HEK293 (cell line): Measurements from ENCODE around the gene DOCK3.

Source experiments
- CTCF ChIA-PET: fragments of 350-600 bp; formaldehyde crosslinking; extraction: SDS; loops from one replicate; lab custom pipeline; 2021; ENCODE audit warnings: antibody characterized with exemption; lab: Yijun Ruan, JAX
- POLR2A ChIA-PET: fragments of 300-600 bp; formaldehyde crosslinking; extraction: SDS; loops from one replicate; lab custom pipeline; 2020; ENCODE audit warnings: antibody characterized with exemption, inconsistent platforms; lab: Yijun Ruan, JAX
- H3K27ac ChIP-seq: fragments of 200-500 bp; sonication (Bioruptor generic); 2 replicates; pipeline ENCODE4 v1.5.1; 2014; ENCODE audit warnings: low read depth, low read length, control low read depth, inconsistent platforms; ENCODE audit errors: extremely low read depth
- H3K36me3 ChIP-seq, 2 experiments: fragments of 200-500 bp in 1 of 2; sonication (Bioruptor generic) in 1 of 2; 1 replicate in 1 of 2; 2 replicates in 1 of 2; pipeline ENCODE4 v1.5.1; 2014 to 2017; ENCODE audit warnings: inconsistent platforms in 2 of 2, low read length in 2 of 2; ENCODE audit not compliant: control insufficient read depth in 2 of 2, insufficient read depth in 1 of 2
- H3K4me1 ChIP-seq: fragments of 200-500 bp; sonication (Bioruptor generic); 2 replicates; pipeline ENCODE4 v1.5.1; 2014; ENCODE audit warnings: mild to moderate bottlenecking, low read length, inconsistent platforms; ENCODE audit not compliant: control insufficient read depth, insufficient read depth
- H3K4me3 ChIP-seq: 2 replicates; pipeline ENCODE4 v1.5.1; 2011; ENCODE audit warnings: low read depth, mild to moderate bottlenecking, control low read depth, low read length, moderate library complexity
- H3K9me3 ChIP-seq: fragments of 200-500 bp; sonication (Bioruptor generic); 2 replicates; pipeline ENCODE4 v1.5.1; 2014; ENCODE audit warnings: low read depth, low read length, inconsistent platforms; ENCODE audit not compliant: control insufficient read depth, insufficient read depth
- BCL11A ChIP-seq: fragments of 450-650 bp; formaldehyde crosslinking; IDR thresholded peaks from 2 replicates; pipeline ENCODE4 v1.5.1; 2016; ENCODE audit warnings: low read depth, missing biosample characterization, missing genetic modification characterization
- HOXD13 ChIP-seq: sonication (generic); formaldehyde crosslinking; IDR thresholded peaks from 2 replicates; pipeline ENCODE4 v1.8.0; 2022; ENCODE audit warnings: missing genetic modification reagents, borderline replicate concordance
- KLF8 ChIP-seq: fragments of 450-650 bp; formaldehyde crosslinking; IDR thresholded peaks from 2 replicates; pipeline ENCODE4 v1.5.1; 2016; ENCODE audit warnings: missing biosample characterization, missing genetic modification characterization
- MEIS1 ChIP-seq: sonication (generic); formaldehyde crosslinking; IDR thresholded peaks from 2 replicates; pipeline ENCODE4 v1.8.1; 2022; ENCODE audit warnings: missing genetic modification reagents, mild to moderate bottlenecking, borderline replicate concordance
- TRIM28 ChIP-seq: IDR thresholded peaks from 2 replicates; pipeline ENCODE4 v1.6.1; 2011; ENCODE audit warnings: low read length, control low read depth, borderline replicate concordance
- ZBTB1 ChIP-seq: fragments of 450-650 bp; formaldehyde crosslinking; IDR thresholded peaks from 2 replicates; pipeline ENCODE4 v1.5.1; 2016; ENCODE audit warnings: missing biosample characterization, missing genetic modification characterization
- ZNF140 ChIP-seq: fragments of 450-650 bp; formaldehyde crosslinking; IDR thresholded peaks from 2 replicates; pipeline ENCODE4 v1.5.1; 2016; ENCODE audit warnings: missing biosample characterization, missing genetic modification characterization
- ZNF16 ChIP-seq: fragments of 450-650 bp; formaldehyde crosslinking; IDR thresholded peaks from 2 replicates; pipeline ENCODE4 v1.5.1; 2016; ENCODE audit warnings: low read depth, missing biosample characterization, missing genetic modification characterization
- ZNF19 ChIP-seq: fragments of 450-650 bp; formaldehyde crosslinking; IDR thresholded peaks from 2 replicates; pipeline ENCODE4; 2016; ENCODE audit warnings: missing biosample characterization, missing genetic modification characterization, low read depth
- ZNF23 ChIP-seq: fragments of 450-650 bp; formaldehyde crosslinking; IDR thresholded peaks from 2 replicates; pipeline ENCODE4 v1.5.1; 2016; ENCODE audit warnings: missing biosample characterization, missing genetic modification characterization, borderline replicate concordance
- ZNF391 ChIP-seq: fragments of 450-650 bp; formaldehyde crosslinking; IDR thresholded peaks from 2 replicates; pipeline ENCODE4 v1.5.1; 2016; ENCODE audit warnings: low read depth, missing biosample characterization, missing genetic modification characterization, borderline replicate concordance
- ZNF423 ChIP-seq: fragments of 450-650 bp; formaldehyde crosslinking; IDR thresholded peaks from 2 replicates; pipeline ENCODE4 v1.5.1; 2016; ENCODE audit warnings: missing biosample characterization, missing genetic modification characterization
- ZNF518A ChIP-seq: fragments of 450-650 bp; formaldehyde crosslinking; conservative IDR thresholded peaks from 2 replicates; pipeline ENCODE4 v1.5.1; 2016; ENCODE audit warnings: low read depth, missing biosample characterization, missing genetic modification characterization
- ZNF530 ChIP-seq: fragments of 450-650 bp; formaldehyde crosslinking; IDR thresholded peaks from 2 replicates; pipeline ENCODE4 v1.5.1; 2016; ENCODE audit warnings: low read depth, missing biosample characterization, missing genetic modification characterization
- ZNF558 ChIP-seq: fragments of 450-650 bp; formaldehyde crosslinking; IDR thresholded peaks from 2 replicates; pipeline ENCODE4 v1.5.1; 2016; ENCODE audit warnings: missing biosample characterization, missing genetic modification characterization
- ZNF561 ChIP-seq: fragments of 450-650 bp; IDR thresholded peaks from 2 replicates; pipeline ENCODE4 v1.5.1; 2018; ENCODE audit warnings: missing biosample characterization, missing genetic modification characterization, borderline replicate concordance
- ZNF571 ChIP-seq: fragments of 450-650 bp; formaldehyde crosslinking; IDR thresholded peaks from 2 replicates; pipeline ENCODE4 v1.5.0; 2017; ENCODE audit warnings: missing biosample characterization, missing genetic modification characterization
- ZNF621 ChIP-seq: fragments of 450-650 bp; formaldehyde crosslinking; IDR thresholded peaks from 2 replicates; pipeline ENCODE4 v1.5.1; 2017; ENCODE audit warnings: missing biosample characterization, missing genetic modification characterization
- ZNF629 ChIP-seq: fragments of 450-650 bp; formaldehyde crosslinking; IDR thresholded peaks from 2 replicates; pipeline ENCODE4 v1.5.1; 2017; ENCODE audit warnings: missing biosample characterization, missing genetic modification characterization
- ZNF664 ChIP-seq: fragments of 450-650 bp; formaldehyde crosslinking; IDR thresholded peaks from 2 replicates; pipeline ENCODE4 v1.5.1; 2016; ENCODE audit warnings: missing biosample characterization, missing genetic modification characterization
- TF ChIP-seq, protein P1 (sequence below): sonication (generic); formaldehyde crosslinking; IDR thresholded peaks from 2 replicates; pipeline ENCODE4 v1.8.1; 2022; ENCODE audit warnings: mild to moderate bottlenecking, moderate library complexity, missing genetic modification reagents

DOCK3 gene

GRCh38 chr3:51382076-51382745 is 707.5 kb downstream of the DOCK3 start:
- Histone ChIP-seq H3K27ac (no peak overlapping the region), H3K9me3 (no peaks in the 10 kb centered on the region), H3K4me1 (no peaks in the 10 kb centered on the region), H3K4me3 (no peak overlapping the region), H3K36me3 (peaks cover 0 to 29% of the 10 kb centered on the region in 2 experiments; a peak in 1 of 3 replicates)
- no peak for TF ChIP-seq ZNF571 (tag by site-specific recombination)
- no peak for TF ChIP-seq HOXD13
- TF ChIP-seq, protein P1, sequence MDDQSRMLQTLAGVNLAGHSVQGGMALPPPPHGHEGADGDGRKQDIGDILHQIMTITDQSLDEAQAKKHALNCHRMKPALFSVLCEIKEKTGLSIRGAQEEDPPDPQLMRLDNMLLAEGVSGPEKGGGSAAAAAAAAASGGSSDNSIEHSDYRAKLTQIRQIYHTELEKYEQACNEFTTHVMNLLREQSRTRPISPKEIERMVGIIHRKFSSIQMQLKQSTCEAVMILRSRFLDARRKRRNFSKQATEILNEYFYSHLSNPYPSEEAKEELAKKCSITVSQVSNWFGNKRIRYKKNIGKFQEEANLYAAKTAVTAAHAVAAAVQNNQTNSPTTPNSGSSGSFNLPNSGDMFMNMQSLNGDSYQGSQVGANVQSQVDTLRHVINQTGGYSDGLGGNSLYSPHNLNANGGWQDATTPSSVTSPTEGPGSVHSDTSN (CRISPR knock-in tag): no peak
- TF ChIP-seq MEIS1: no peak
- no peak for TF ChIP-seq ZNF19 (tag by site-specific recombination)
- no peak for TF ChIP-seq ZNF23 (tag by site-specific recombination)
- no peak for TF ChIP-seq ZNF16
- TF ChIP-seq BCL11A: no peak
- TF ChIP-seq ZNF140 (tag by site-specific recombination): no peak
- no peak for TF ChIP-seq ZNF391
- no peak for TF ChIP-seq ZNF423 (tag by site-specific recombination)
- no peak for TF ChIP-seq ZNF558
- TF ChIP-seq ZNF530 (tag by site-specific recombination): no peak
- no peak for TF ChIP-seq ZNF629 (tag by site-specific recombination)
- TF ChIP-seq TRIM28: no peak
- TF ChIP-seq ZNF664 (tag by site-specific recombination): no peak
- no peak for TF ChIP-seq ZNF518A (tag by site-specific recombination)
- no peak for TF ChIP-seq KLF8 (tag by site-specific recombination)
- ChIA-PET CTCF (interaction anchor here (0.6 to 1.2 kb wide), 2 partner anchors 110 to 767 kb away, joined by 3 to 4 read pairs; no protein-coding TSS in a partner anchor), POLR2A (no interaction called here)

GRCh38 chr3:51382947-51383578 is 708.3 kb downstream of the DOCK3 start:
- Histone ChIP-seq H3K4me1 (no peaks in the 10 kb centered on the region), H3K36me3 (peaks cover 0 to 33% of the 10 kb centered on the region in 2 experiments; a peak in 1 of 3 replicates), H3K27ac (no peak overlapping the region), H3K4me3 (no peak overlapping the region), H3K9me3 (no peaks in the 10 kb centered on the region)
- TF ChIP-seq ZBTB1 (tag by site-specific recombination): no peak
- no peak for TF ChIP-seq ZNF621 (tag by site-specific recombination)
- TF ChIP-seq ZNF561 (tag by site-specific recombination): no peak
- ChIA-PET CTCF (interaction anchor here (0.6 to 1.2 kb wide), 4 partner anchors 315 to 771 kb away, joined by 3 to 6 read pairs (median 4); partner anchors contain the start of gene CISH), POLR2A (interaction anchor here (0.6 kb wide), 1 partner anchor 117 kb away, joined by 4 read pairs; the partner anchor contains the start of gene DCAF1)
